ENCODE data around the gene MYCBP. TPM values are rescaled to one million over a fixed set of nuclear protein-coding genes. Genes with fewer than 3 reads are reported as not detected.

The MYCBP gene
- total and polyA plus RNA-seq, 4 experiments from 2014 or later: 13.4 to 77.8 (median 35.5) TPM

DNA sequence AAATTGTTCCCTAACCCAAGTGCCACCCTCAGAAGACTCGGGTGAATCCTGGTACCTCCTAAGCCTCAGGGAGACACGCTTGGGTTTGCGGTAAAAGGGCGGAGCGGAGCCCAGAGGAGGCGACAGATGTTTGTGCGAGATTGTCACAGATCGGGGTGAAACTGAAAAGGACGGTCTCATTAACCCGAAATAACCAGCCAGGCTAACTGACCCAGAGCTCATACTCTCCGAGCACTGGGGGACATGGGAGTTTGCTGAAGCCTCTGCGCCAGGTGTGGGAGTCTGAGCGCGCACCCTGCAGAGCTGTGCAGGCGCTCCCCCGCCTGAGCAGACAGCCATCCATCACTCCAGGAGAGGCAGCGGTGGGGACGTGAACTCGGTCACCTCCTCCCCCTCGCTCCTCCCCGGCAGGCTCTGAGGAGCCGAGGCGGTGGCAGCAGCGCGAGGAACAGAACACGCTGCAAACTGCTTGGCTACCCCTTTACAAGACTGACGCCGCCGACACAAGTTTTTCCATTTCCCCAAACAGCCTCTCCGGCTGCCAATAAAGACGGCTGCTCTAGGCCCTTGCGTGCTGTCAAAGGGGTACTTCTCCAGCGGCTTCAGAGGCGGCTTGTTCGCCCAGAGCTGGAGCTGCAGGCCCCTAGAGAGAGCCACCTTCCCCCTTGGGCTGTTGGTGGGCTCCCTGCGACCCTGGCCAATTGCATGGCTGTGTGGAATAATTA, 57.1 kb downstream of the MYCBP start:
- DNase-seq: no peak
- no peak overlapping the region for H3K27ac Mint-ChIP-seq
- peak overlapping the region in 5 of 8 donors; percentile 20 to 59 (median 33) for H3K4me3 Mint-ChIP-seq
- no peaks in the 10 kb centered on the region for H3K9me3 ChIP-seq (ENCODE audit: control insufficient read depth in 1 of 2, low read length in 2 of 2)
- H3K4me1 ChIP-seq (ENCODE audit: insufficient read depth, low read length): peaks cover 19% of the 10 kb centered on the region
- no peak overlapping the region for H3K27ac ChIP-seq (ENCODE audit: low read depth, low read length)
- peaks cover 3 to 23% (median 6%) of the 10 kb centered on the region in 4 donors for H3K4me1 Mint-ChIP-seq
- peaks cover 0 to 3% (median 0%) of the 10 kb centered on the region in 8 donors for H3K9me3 Mint-ChIP-seq
- POLR2A ChIA-PET (ENCODE audit: partially characterized antibody): no interaction called here
- CTCF ChIA-PET (ENCODE audit: partially characterized antibody): no interaction called here
- intact Hi-C loops (cut with micrococcal nuclease): loop anchor here (10.0 kb wide), 1 partner anchor 321 kb away; no protein-coding TSS in a partner anchor
- peaks cover 41% of the 10 kb centered on the region for H3K27me3 ChIP-seq (ENCODE audit: insufficient read depth, low read length)
- H3K27me3 Mint-ChIP-seq: peaks cover 56 to 69% of the 10 kb centered on the region in 2 donors
- H3K36me3 ChIP-seq (ENCODE audit: insufficient read depth, low read length): no peaks in the 10 kb centered on the region
- H3K36me3 Mint-ChIP-seq: no peaks in the 10 kb centered on the region
- H3K4me3 ChIP-seq (ENCODE audit: low read length in 2 of 2): no peak overlapping the region

DNA sequence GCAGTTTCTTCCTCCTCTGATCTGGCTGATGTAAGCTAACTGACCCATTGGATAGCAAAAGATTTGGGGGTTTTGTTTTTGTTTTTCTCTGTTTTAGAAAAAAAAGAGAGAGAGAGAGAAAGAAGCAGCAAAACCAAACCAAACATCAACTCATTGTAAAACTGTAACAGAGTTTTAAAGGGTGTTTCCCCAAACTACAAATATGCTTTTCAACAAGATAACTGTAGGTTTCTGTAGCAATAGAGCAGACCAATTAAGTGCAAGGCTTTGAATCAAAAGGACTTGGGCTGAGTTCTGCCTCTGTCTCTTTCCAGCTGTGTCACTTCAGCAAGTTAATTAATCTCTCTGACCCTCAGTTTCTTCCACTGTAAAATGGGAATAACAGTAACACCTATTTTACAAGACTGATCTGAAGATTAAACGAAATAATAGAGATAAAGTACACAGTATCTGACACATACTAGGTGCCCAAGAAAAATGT, 58.1 kb downstream of the MYCBP start:
- POLR2A ChIA-PET (ENCODE audit: partially characterized antibody): no interaction called here
- Mint-ChIP-seq H3K27me3 (peaks cover 56 to 71% of the 10 kb centered on the region in 2 donors), H3K4me1 (peaks cover 3 to 23% (median 6%) of the 10 kb centered on the region in 4 donors), H3K36me3 (no peaks in the 10 kb centered on the region), H3K9me3 (peaks cover 0 to 3% (median 0%) of the 10 kb centered on the region in 8 donors), H3K4me3 (no peak overlapping the region), H3K27ac (no peak overlapping the region)
- H3K9me3 ChIP-seq (ENCODE audit: control insufficient read depth in 1 of 2, low read length in 2 of 2): no peaks in the 10 kb centered on the region
- H3K4me3 ChIP-seq (ENCODE audit: low read length in 2 of 2): no peak overlapping the region
- CTCF ChIA-PET (ENCODE audit: partially characterized antibody): no interaction called here
- no peak for DNase-seq
- intact Hi-C loops (cut with micrococcal nuclease): loop anchor here (10.0 kb wide), 1 partner anchor 320 kb away; no protein-coding TSS in a partner anchor
- no peak overlapping the region for H3K27ac ChIP-seq (ENCODE audit: low read depth, low read length)
- peaks cover 41% of the 10 kb centered on the region for H3K27me3 ChIP-seq (ENCODE audit: insufficient read depth, low read length)
- H3K36me3 ChIP-seq (ENCODE audit: insufficient read depth, low read length): no peaks in the 10 kb centered on the region
- peaks cover 19% of the 10 kb centered on the region for H3K4me1 ChIP-seq (ENCODE audit: insufficient read depth, low read length)

DNA sequence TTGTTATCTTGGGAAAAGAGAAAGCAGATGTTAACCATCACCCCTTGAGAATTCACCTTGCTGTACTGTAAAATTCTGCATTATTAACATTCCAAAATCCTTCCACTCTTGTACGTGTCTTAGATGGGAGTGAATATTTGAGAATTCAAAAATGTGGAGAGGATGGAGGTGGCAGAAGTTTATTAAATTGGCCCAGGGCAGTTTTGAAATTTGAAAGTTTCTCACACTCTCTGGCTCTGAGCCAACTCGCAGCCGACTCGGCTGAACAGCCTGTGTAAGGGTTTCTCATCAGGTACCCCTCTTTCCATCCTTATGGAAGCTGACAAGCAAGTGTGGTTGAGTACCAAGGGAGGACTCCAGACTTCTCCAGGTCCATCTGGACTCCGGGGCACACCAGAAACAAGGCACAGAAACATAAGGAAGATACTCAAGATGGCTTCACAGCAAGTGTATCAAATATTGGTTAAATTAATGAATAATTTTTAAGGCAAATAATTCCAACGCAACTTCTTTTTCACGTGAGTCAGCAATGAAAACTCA, 58.6 kb downstream of the MYCBP start:
- peaks cover 36% of the 10 kb centered on the region for H3K27me3 ChIP-seq (ENCODE audit: insufficient read depth, low read length)
- Mint-ChIP-seq H3K36me3 (no peaks in the 10 kb centered on the region), H3K27me3 (peaks cover 52 to 68% of the 10 kb centered on the region in 2 donors), H3K27ac (no peak overlapping the region), H3K4me3 (no peak overlapping the region), H3K4me1 (peaks cover 3 to 23% (median 6%) of the 10 kb centered on the region in 4 donors), H3K9me3 (peaks cover 0 to 3% (median 0%) of the 10 kb centered on the region in 8 donors)
- intact Hi-C loops (cut with micrococcal nuclease): loop anchor here (10.0 kb wide), 1 partner anchor 320 kb away; no protein-coding TSS in a partner anchor
- ChIA-PET POLR2A (ENCODE audit: partially characterized antibody) (no interaction called here), CTCF (ENCODE audit: partially characterized antibody) (no interaction called here)
- no peaks in the 10 kb centered on the region for H3K9me3 ChIP-seq (ENCODE audit: control insufficient read depth in 1 of 2, low read length in 2 of 2)
- no peaks in the 10 kb centered on the region for H3K36me3 ChIP-seq (ENCODE audit: insufficient read depth, low read length)
- H3K4me1 ChIP-seq (ENCODE audit: insufficient read depth, low read length): peaks cover 19% of the 10 kb centered on the region
- no peak overlapping the region for H3K27ac ChIP-seq (ENCODE audit: low read depth, low read length)
- H3K4me3 ChIP-seq (ENCODE audit: low read length in 2 of 2): no peak overlapping the region
- no peak for DNase-seq

DNA sequence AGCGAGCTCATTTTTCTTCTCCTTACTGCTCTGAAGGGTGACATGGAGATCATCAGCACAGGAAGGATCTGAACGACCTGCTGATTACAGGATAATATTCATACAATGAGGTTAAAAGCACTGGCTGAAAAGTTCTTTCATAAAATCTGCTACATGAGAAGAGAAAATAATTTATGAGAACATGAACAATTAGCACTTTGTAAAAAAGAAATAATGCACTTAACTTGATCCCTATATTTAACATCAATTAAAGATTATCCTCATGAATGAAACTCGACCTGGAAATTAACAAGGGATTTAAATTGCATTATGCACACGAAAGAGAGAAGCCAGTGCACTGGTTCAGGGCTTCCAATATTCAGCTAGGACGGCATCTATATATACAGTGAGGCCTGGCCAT, 60.2 kb downstream of the MYCBP start:
- Mint-ChIP-seq H3K9me3 (peaks cover 0 to 3% (median 0%) of the 10 kb centered on the region in 8 donors), H3K36me3 (no peaks in the 10 kb centered on the region), H3K27ac (no peak overlapping the region), H3K27me3 (peaks cover 50 to 72% of the 10 kb centered on the region in 2 donors), H3K4me1 (peaks cover 3 to 18% (median 4%) of the 10 kb centered on the region in 4 donors), H3K4me3 (no peak overlapping the region)
- ChIA-PET CTCF (ENCODE audit: partially characterized antibody) (no interaction called here), POLR2A (ENCODE audit: partially characterized antibody) (no interaction called here)
- no peak overlapping the region for H3K4me3 ChIP-seq (ENCODE audit: low read length in 2 of 2)
- no peak for DNase-seq
- no peaks in the 10 kb centered on the region for H3K36me3 ChIP-seq (ENCODE audit: insufficient read depth, low read length)
- H3K27ac ChIP-seq (ENCODE audit: low read depth, low read length): no peak overlapping the region
- peaks cover 10% of the 10 kb centered on the region for H3K4me1 ChIP-seq (ENCODE audit: insufficient read depth, low read length)
- peaks cover 31% of the 10 kb centered on the region for H3K27me3 ChIP-seq (ENCODE audit: insufficient read depth, low read length)
- intact Hi-C loops (cut with micrococcal nuclease): loop anchor here (10.0 kb wide), 1 partner anchor 318 kb away; no protein-coding TSS in a partner anchor
- H3K9me3 ChIP-seq (ENCODE audit: control insufficient read depth in 1 of 2, low read length in 2 of 2): no peaks in the 10 kb centered on the region

Other genes with a start within 250 kb of the MYCBP start
- gene RRAGC, start 13.6 kb downstream of the MYCBP start, total RNA-seq: 10 to 100 TPM; 24.5 to 25.2 TPM
- gene RRAGC, start 13.6 kb downstream of the MYCBP start, polyA plus RNA-seq: 1 to 10 TPM; 8.8 to 9.0 TPM
- not detected for gene GJA9, start 8.2 kb upstream of the MYCBP start, total RNA-seq
- gene GJA9, start 8.2 kb upstream of the MYCBP start, polyA plus RNA-seq: not detected
- not detected for gene RHBDL2, start 68.5 kb upstream of the MYCBP start, total RNA-seq
- not detected for gene RHBDL2, start 68.5 kb upstream of the MYCBP start, polyA plus RNA-seq
- gene AKIRIN1, start 117.9 kb upstream of the MYCBP start, total RNA-seq: 10 to 100 TPM; 79.6 to 84.9 TPM
- 100 to 1,000 TPM; 129 to 131 TPM for gene AKIRIN1, start 117.9 kb upstream of the MYCBP start, polyA plus RNA-seq
- 100 to 1,000 TPM; 122 to 125 TPM for gene NDUFS5, start 153.0 kb upstream of the MYCBP start, total RNA-seq
- 100 to 1,000 TPM; 616 to 665 TPM for gene NDUFS5, start 153.0 kb upstream of the MYCBP start, polyA plus RNA-seq

All from CD4-positive, alpha-beta memory T cell (primary cell).